Measurements from ENCODE around the gene SAMD14. TPM values are rescaled to one million over a fixed set of nuclear protein-coding genes. Genes with fewer than 3 reads are reported as not detected.

SAMD14 gene
- total RNA-seq, 2 donors from 2014 or later = 2.5 to 7.4 TPM

DNA sequence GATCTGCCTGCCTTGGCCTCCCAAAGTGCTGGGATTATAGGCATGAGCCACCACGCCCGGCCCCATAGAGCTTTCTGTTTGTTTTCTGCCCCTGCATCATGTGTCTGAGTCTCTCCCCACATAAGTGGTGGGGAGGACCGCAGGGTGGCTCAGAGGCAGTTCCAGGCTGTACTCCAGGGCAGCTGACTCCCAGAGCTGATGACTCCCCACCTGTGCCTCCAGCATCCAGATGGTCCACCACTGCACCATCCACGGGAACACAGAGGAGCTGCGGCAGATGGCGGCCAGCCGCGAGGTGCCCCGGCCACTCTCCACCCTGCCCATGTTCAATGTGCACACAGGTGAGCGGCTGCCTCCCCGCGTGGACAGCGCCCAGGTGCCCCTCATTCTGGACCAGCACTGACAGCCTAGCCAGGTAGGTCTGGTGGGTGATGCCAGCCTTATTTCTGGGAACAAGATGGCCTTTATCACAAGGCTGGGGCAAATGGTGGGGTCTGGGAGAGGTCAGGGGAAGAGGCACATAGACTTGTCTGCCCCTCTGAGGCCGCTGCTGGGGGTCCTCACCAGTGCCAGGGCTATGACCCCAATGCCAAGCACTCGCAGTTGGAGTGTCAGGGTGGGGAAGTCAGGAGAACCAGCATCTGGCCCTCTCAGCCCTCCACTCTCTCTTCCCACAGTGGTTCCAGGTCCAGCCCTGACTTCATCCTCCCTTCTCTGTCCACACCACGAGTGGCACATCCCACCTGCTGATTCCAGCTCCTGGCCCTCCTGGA, 45.3 kb upstream of the SAMD14 start:
- H3K27me3 ChIP-seq (replicated peaks; ENCODE audit: insufficient read depth) = no peaks in the 10 kb centered on the region
- H3K36me3 ChIP-seq = no peaks in the 10 kb centered on the region
- intact Hi-C loops (cut with DNase I) = no loop called here
- H3K4me1 ChIP-seq (replicated peaks) = peaks cover 5% of the 10 kb centered on the region
- no peak overlapping the region for H3K4me3 ChIP-seq
- 77% methylated on average over 7 of the region's 16 CpGs for WGBS
- peak overlapping the region; percentile 12 to 68 for H3K27ac ChIP-seq
- H3K9me3 ChIP-seq = no peaks in the 10 kb centered on the region
- TF ChIP-seq POLR2AphosphoS5 (IDR thresholded peaks at IDR 0.05) = no peak
- TF ChIP-seq POLR2A (IDR thresholded peaks at IDR 0.05) = no peak
- TF ChIP-seq, protein P1, sequence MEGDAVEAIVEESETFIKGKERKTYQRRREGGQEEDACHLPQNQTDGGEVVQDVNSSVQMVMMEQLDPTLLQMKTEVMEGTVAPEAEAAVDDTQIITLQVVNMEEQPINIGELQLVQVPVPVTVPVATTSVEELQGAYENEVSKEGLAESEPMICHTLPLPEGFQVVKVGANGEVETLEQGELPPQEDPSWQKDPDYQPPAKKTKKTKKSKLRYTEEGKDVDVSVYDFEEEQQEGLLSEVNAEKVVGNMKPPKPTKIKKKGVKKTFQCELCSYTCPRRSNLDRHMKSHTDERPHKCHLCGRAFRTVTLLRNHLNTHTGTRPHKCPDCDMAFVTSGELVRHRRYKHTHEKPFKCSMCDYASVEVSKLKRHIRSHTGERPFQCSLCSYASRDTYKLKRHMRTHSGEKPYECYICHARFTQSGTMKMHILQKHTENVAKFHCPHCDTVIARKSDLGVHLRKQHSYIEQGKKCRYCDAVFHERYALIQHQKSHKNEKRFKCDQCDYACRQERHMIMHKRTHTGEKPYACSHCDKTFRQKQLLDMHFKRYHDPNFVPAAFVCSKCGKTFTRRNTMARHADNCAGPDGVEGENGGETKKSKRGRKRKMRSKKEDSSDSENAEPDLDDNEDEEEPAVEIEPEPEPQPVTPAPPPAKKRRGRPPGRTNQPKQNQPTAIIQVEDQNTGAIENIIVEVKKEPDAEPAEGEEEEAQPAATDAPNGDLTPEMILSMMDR (IDR thresholded peaks at IDR 0.05) = no peak
- no peak for DNase-seq (ENCODE audit: low spot score)

DNA sequence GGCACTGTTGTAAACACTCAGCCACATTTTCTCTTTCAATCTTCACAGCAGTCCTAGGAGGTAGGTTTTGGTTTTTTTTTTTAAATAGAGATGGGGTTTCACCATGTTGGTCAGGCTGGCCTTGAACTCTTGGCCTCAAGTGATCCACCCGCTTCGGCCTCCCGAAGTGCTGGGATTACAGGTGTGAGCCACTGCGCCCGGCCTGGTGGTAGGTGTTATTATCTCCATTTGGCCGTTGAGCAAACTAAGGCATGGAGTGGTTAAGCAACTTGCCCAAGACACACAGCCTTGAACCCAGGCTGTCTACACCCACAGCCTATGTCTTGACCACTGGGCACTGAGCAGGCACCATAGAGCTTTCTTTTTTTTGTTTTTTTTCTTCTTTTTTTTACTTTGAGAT, 44.5 kb upstream of the SAMD14 start:
- no peaks in the 10 kb centered on the region for H3K27me3 ChIP-seq (replicated peaks; ENCODE audit: insufficient read depth)
- H3K27ac ChIP-seq = no peak overlapping the region
- DNase-seq (ENCODE audit: low spot score) = no peak
- H3K9me3 ChIP-seq = no peaks in the 10 kb centered on the region
- intact Hi-C loops (cut with DNase I) = no loop called here
- TF ChIP-seq POLR2AphosphoS5 (IDR thresholded peaks at IDR 0.05) (no peak), POLR2A (IDR thresholded peaks at IDR 0.05) (no peak)
- TF ChIP-seq, protein P1 (IDR thresholded peaks at IDR 0.05) = no peak
- no peak overlapping the region for H3K4me3 ChIP-seq
- WGBS = 82% methylated on average over 6 of the region's 6 CpGs
- H3K36me3 ChIP-seq = no peaks in the 10 kb centered on the region
- H3K4me1 ChIP-seq (replicated peaks) = peaks cover 5% of the 10 kb centered on the region

DNA sequence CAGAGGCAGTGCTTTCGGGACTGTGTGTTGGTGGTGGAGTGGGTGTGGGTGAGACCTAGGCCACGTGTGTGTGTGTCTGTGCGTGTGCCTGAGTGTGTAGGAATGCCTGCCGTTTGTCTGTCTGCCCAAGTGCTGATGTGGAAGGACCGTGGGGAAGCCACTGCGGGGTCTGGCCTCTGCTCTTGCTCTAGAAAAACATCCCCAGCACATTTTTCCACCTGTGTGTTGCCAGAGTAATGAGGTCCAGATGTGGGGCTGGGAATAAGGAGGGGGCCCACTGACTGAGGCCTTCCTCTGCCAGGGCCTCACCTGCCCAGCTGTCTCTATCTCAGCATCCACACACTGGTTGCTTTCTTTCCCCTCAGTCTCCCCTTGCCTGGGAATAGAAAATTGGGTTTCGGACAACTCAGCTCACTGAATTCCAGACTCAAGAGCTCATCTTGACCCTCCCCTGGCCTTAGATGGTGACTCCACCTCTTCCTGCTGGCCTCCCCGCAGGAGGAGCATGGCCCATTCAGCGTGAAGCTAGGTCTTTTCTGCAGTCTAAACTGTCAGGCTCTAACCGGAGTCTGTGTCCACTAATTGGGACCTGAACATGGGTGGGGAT, 43.5 kb upstream of the SAMD14 start:
- H3K36me3 ChIP-seq = no peaks in the 10 kb centered on the region
- DNase-seq (ENCODE audit: low spot score) = no peak
- no peak overlapping the region for H3K4me3 ChIP-seq
- no peaks in the 10 kb centered on the region for H3K27me3 ChIP-seq (replicated peaks; ENCODE audit: insufficient read depth)
- H3K9me3 ChIP-seq = no peaks in the 10 kb centered on the region
- TF ChIP-seq, protein P1 (IDR thresholded peaks at IDR 0.05) = no peak
- TF ChIP-seq POLR2A (IDR thresholded peaks at IDR 0.05) (no peak), POLR2AphosphoS5 (IDR thresholded peaks at IDR 0.05) (no peak)
- H3K27ac ChIP-seq = peak overlapping the region; percentile 52 to 63
- 55% methylated on average over 10 of the region's 10 CpGs for WGBS
- intact Hi-C loops (cut with DNase I) = no loop called here
- H3K4me1 ChIP-seq (replicated peaks) = peaks cover 1% of the 10 kb centered on the region

DNA sequence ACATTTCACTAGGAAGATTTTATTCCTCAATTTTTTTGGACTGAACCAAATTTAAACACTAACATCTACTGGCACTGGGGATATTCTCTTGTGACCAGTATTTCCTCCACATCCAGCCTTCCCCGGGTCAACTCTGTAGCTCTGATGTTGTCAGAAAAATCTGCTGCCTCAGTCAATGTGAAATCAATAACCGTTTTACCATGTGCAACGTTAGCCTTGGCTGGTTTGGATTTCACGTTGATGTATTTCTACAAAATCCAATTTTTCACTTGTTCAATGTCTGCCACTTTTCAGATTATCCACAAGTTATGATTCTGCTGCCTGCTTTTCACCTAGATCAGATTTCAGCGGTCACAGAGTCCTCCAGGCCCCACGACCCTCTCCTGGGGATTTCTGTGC, 43.0 kb upstream of the SAMD14 start:
- 66% methylated on average over 6 of the region's 6 CpGs for WGBS
- no peaks in the 10 kb centered on the region for H3K27me3 ChIP-seq (replicated peaks; ENCODE audit: insufficient read depth)
- peak overlapping the region; percentile 52 to 63 for H3K27ac ChIP-seq
- DNase-seq (ENCODE audit: low spot score) = no peak
- H3K4me1 ChIP-seq (replicated peaks) = no peaks in the 10 kb centered on the region
- TF ChIP-seq POLR2AphosphoS5 (IDR thresholded peaks at IDR 0.05) = no peak
- TF ChIP-seq POLR2A (IDR thresholded peaks at IDR 0.05) = no peak
- TF ChIP-seq, protein P1 (IDR thresholded peaks at IDR 0.05) = no peak
- no peaks in the 10 kb centered on the region for H3K36me3 ChIP-seq
- no peaks in the 10 kb centered on the region for H3K9me3 ChIP-seq
- intact Hi-C loops (cut with DNase I) = no loop called here
- H3K4me3 ChIP-seq = no peak overlapping the region

DNA sequence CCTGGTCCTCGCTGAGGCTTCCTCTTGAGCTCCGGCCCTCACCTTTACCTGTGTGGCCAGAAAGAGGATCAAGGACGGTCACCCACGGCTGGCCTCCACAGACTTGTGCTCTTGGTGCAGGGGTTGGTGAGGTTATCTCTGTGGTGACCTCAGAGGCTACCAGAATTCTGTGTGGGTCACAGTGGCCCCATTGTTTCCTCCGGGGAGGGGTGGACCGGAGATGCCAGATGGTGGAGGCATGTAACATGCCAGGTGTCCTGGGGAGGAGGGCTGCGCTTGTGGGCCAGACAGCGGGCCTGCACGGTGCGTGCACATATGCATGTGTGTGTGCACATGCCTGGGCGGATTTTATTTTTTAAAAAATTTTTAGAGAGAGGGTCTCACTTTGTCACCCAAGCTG, 42.2 kb upstream of the SAMD14 start:
- Histone ChIP-seq H3K27me3 (replicated peaks; ENCODE audit: insufficient read depth) (no peaks in the 10 kb centered on the region), H3K9me3 (no peaks in the 10 kb centered on the region), H3K4me1 (replicated peaks) (no peaks in the 10 kb centered on the region), H3K27ac (no peak overlapping the region), H3K4me3 (no peak overlapping the region), H3K36me3 (no peaks in the 10 kb centered on the region)
- WGBS = 93% methylated on average over 11 of the region's 11 CpGs
- DNase-seq (ENCODE audit: low spot score) = no peak
- TF ChIP-seq POLR2AphosphoS5 (IDR thresholded peaks at IDR 0.05) (no peak), POLR2A (IDR thresholded peaks at IDR 0.05) (no peak)
- TF ChIP-seq, protein P1 (IDR thresholded peaks at IDR 0.05) = no peak
- intact Hi-C loops (cut with DNase I) = no loop called here
